ENCODE measurements around the gene DMTF1. TPM values are rescaled to one million over a fixed set of nuclear protein-coding genes. Genes with fewer than 3 reads are reported as not detected.

DMTF1 gene
- total and polyA plus RNA-seq, 9 of the 15 experiments (the other 6 are each of a cell fraction or from before 2014, with no cell fraction given), result 25.7 to 208 (median 74.7) TPM

DNA sequence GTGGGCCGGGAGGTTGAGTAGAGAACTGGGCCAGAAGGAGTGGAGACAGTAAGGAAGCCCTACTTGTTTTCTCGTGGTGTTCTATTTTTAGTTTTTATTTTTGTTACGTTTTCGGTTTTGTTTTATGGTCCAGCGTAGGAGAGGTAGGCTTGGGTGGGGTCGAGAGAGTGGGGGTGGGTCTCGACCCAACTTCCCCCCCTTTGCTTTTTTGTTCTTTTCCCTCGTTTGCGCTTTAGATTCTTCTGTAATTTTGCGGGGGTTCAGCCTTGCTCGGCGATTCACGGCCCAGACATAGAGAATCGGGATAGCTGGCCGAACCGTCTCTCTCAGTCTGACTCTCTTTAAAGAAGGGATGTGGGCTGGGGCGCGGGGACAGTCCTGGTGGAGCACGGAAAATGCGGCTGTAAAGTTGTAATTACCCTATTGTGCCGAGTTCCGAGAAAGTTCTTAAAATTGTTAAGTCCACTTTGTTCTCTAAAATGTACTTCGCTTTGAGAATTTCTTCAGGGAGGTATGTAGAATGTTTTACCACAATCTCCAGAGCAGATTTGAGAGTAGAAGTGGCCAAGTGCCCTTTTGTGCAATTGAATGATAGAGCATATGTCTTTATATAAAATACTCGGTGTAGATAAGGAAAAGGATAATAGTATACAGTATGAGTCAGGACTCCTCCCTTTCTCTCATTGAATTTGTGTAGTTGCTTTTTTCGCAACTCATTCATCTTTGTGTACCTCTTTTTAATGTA is 816 bp downstream of the DMTF1 start (continued):
- peak; percentile 49; the same call in 1 of the 2 replicates for TF ChIP-seq MEF2A (IDR thresholded peaks at IDR 0.05; ENCODE audit: control insufficient read depth, low read depth, low read length)
- TF ChIP-seq SOX6 (IDR thresholded peaks at IDR 0.05), result peak; percentile 7; the same call in 1 of the 2 replicates
- TF ChIP-seq SRSF9 (IDR thresholded peaks at IDR 0.05; ENCODE audit: borderline replicate concordance, low read depth, low read length), result no peak
- TF ChIP-seq ZNF79 (CRISPR knock-in tag; IDR thresholded peaks at IDR 0.05; ENCODE audit: low read depth), result no peak
- TF ChIP-seq SMARCA4 (IDR thresholded peaks at IDR 0.05), result peak; percentile 62
- peak; percentile 35 for TF ChIP-seq NFE2 (IDR thresholded peaks at IDR 0.05; ENCODE audit: low read depth)
- TF ChIP-seq, protein P1, sequence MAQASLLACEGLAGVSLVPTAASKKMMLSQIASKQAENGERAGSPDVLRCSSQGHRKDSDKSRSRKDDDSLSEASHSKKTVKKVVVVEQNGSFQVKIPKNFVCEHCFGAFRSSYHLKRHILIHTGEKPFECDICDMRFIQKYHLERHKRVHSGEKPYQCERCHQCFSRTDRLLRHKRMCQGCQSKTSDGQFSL (CRISPR knock-in tag; IDR thresholded peaks at IDR 0.05), result no peak
- TF ChIP-seq, protein P1 (tag; IDR thresholded peaks at IDR 0.05), result peak in 1 of 2 experiments; percentile 88; a peak in 2 of 4 replicates
- TF ChIP-seq, protein P2, sequence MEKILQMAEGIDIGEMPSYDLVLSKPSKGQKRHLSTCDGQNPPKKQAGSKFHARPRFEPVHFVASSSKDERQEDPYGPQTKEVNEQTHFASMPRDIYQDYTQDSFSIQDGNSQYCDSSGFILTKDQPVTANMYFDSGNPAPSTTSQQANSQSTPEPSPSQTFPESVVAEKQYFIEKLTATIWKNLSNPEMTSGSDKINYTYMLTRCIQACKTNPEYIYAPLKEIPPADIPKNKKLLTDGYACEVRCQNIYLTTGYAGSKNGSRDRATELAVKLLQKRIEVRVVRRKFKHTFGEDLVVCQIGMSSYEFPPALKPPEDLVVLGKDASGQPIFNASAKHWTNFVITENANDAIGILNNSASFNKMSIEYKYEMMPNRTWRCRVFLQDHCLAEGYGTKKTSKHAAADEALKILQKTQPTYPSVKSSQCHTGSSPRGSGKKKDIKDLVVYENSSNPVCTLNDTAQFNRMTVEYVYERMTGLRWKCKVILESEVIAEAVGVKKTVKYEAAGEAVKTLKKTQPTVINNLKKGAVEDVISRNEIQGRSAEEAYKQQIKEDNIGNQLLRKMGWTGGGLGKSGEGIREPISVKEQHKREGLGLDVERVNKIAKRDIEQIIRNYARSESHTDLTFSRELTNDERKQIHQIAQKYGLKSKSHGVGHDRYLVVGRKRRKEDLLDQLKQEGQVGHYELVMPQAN (IDR thresholded peaks at IDR 0.05; ENCODE audit: borderline replicate concordance), result peak; percentile 68; the same call in 1 of the 2 replicates
- TF ChIP-seq, protein P3, sequence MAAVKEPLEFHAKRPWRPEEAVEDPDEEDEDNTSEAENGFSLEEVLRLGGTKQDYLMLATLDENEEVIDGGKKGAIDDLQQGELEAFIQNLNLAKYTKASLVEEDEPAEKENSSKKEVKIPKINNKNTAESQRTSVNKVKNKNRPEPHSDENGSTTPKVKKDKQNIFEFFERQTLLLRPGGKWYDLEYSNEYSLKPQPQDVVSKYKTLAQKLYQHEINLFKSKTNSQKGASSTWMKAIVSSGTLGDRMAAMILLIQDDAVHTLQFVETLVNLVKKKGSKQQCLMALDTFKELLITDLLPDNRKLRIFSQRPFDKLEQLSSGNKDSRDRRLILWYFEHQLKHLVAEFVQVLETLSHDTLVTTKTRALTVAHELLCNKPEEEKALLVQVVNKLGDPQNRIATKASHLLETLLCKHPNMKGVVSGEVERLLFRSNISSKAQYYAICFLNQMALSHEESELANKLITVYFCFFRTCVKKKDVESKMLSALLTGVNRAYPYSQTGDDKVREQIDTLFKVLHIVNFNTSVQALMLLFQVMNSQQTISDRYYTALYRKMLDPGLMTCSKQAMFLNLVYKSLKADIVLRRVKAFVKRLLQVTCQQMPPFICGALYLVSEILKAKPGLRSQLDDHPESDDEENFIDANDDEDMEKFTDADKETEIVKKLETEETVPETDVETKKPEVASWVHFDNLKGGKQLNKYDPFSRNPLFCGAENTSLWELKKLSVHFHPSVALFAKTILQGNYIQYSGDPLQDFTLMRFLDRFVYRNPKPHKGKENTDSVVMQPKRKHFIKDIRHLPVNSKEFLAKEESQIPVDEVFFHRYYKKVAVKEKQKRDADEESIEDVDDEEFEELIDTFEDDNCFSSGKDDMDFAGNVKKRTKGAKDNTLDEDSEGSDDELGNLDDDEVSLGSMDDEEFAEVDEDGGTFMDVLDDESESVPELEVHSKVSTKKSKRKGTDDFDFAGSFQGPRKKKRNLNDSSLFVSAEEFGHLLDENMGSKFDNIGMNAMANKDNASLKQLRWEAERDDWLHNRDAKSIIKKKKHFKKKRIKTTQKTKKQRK (IDR thresholded peaks at IDR 0.05; ENCODE audit: borderline replicate concordance, low read depth, low read length), result no peak
- 0 out of 4 replicates have a peak, but pooled peaks of 1 of the 2 experiments have one; percentile 11 for TF ChIP-seq TRIM24 (IDR thresholded peaks at IDR 0.05)
- TF ChIP-seq CSDE1 (IDR thresholded peaks at IDR 0.05), result 0 out of 4 replicates have a peak, but pooled peaks of 1 of the 2 experiments have one; percentile 8
- peak; percentile 57; the same call in 1 of the 2 replicates for TF ChIP-seq CC2D1A (IDR thresholded peaks at IDR 0.05)
- TF ChIP-seq ELF1 (tag; IDR thresholded peaks at IDR 0.05), result no peak
- peak in 1 of 2 experiments; percentile 5; a peak in 1 of 4 replicates for TF ChIP-seq HDAC1 (IDR thresholded peaks at IDR 0.05)
- peak; percentile 9; the same call in 1 of the 2 replicates for TF ChIP-seq RAD51 (IDR thresholded peaks at IDR 0.05; ENCODE audit: borderline replicate concordance, low read depth)
- TF ChIP-seq EP300 (IDR thresholded peaks at IDR 0.05; ENCODE audit: low read length), result no peak
- TF ChIP-seq GATAD2A (IDR thresholded peaks at IDR 0.05), result no peak
- peak; percentile 78; the same call in 1 of the 2 replicates for TF ChIP-seq ZNF197 (CRISPR knock-in tag; IDR thresholded peaks at IDR 0.05; ENCODE audit: low read depth)
- TF ChIP-seq PHB2 (IDR thresholded peaks at IDR 0.05; ENCODE audit: low read depth), result 0 out of 2 replicates have a peak, but pooled peaks have one; percentile 48
- 0 out of 4 replicates have a peak, but pooled peaks have one; percentile 9 to 23 for TF ChIP-seq ARNT (IDR thresholded peaks at IDR 0.05)
- TF ChIP-seq JUND (IDR thresholded peaks at IDR 0.05; ENCODE audit: borderline replicate concordance, low read depth, low read length), result peak; percentile 27; the same call in 1 of the 2 replicates
- TF ChIP-seq JUND (tag; IDR thresholded peaks at IDR 0.05; ENCODE audit: borderline replicate concordance, low read depth, low read length), result peak; percentile 97

Data from K562 (cell line).